Effector memory CD4-positive, alpha-beta T cell (primary cell): ENCODE measurements around the gene TMEM181.
"Not testable (repeated sequence)": the region's sequence is repeated elsewhere in the genome, so short reads cannot be mapped to it uniquely, and the experiment has no call there.

Source experiments
- DNase-seq, 3 donors: peaks; one replicate each; pipeline ENCODE4 v3.0.0-alpha.2; 2020
- H3K27ac ChIP-seq: 2 replicates; pipeline ENCODE4 v1.7.0; 2013; ENCODE audit warnings: mild to moderate bottlenecking, low read length, moderate library complexity; ENCODE audit not compliant: insufficient read depth, poor library complexity, severe bottlenecking
- H3K27me3 ChIP-seq: replicated peaks from 2 replicates; pipeline ENCODE4 v1.7.0; 2013; ENCODE audit warnings: mild to moderate bottlenecking, low read length; ENCODE audit not compliant: insufficient read depth, control insufficient read depth, poor library complexity, severe bottlenecking
- H3K36me3 ChIP-seq: 2 replicates; pipeline ENCODE4 v1.7.0; 2013; ENCODE audit warnings: mild to moderate bottlenecking, low read length, moderate library complexity; ENCODE audit not compliant: control insufficient read depth, insufficient read depth
- H3K4me1 ChIP-seq: 2 replicates; pipeline ENCODE4 v1.7.0; 2013; ENCODE audit warnings: low read length, mild to moderate bottlenecking; ENCODE audit not compliant: control insufficient read depth, insufficient read depth, poor library complexity, severe bottlenecking
- H3K4me3 ChIP-seq: 2 replicates; pipeline ENCODE4 v1.7.0; 2013; ENCODE audit warnings: low read length, low read depth, mild to moderate bottlenecking; ENCODE audit not compliant: insufficient read depth, poor library complexity, severe bottlenecking
- H3K9me3 ChIP-seq: 2 replicates; pipeline ENCODE4 v1.7.0; 2013; ENCODE audit warnings: mild to moderate bottlenecking, low read length, moderate library complexity; ENCODE audit not compliant: control insufficient read depth

TMEM181 gene

DNA sequence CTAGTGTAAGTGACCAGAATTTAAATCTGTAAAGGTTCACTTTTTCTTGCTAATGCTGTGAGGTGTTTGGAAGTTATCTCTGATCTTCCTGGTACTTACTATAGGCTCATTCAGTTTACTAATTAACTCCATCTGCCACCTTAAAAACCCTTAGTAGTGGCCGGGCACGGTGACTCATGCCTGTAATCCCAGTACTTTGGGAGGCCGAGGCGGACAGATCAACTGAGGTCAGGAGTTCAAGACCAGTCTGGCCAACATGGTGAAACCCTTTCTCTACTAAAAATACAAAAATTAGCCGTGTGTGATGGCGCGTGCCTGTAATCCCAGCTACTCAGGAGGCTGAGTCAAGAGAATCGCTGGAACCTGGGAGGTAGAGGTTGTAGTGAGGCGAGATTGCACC, 97.1 kb downstream of the TMEM181 start:
- H3K4me3 ChIP-seq, H3K36me3 ChIP-seq, H3K27me3 ChIP-seq, DNase-seq, H3K9me3 ChIP-seq, H3K27ac ChIP-seq: not testable (repeated sequence)
- peaks cover 40% of the 10 kb centered on the region for H3K4me1 ChIP-seq

DNA sequence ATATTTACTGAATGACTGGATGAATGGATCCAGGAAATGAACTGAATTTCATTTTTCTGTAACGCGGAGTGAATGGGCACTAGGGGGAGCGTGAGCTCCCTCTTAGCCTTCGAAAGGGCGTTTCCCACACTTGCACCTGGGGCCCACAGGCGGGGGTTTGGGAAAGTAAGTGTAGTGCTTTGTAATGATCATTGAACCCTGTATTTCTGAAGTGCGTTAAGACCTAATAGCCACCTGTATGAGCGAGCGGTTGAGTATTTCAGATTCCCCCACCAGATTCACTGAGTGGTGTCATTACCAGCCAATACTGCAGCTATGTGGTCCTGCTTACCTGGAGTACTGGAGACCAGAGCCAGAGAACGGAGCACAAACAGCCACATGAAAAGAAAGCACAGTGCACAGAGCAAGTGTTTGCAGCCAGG, 100.5 kb downstream of the TMEM181 start:
- DNase-seq = peak in 2 of 3 donors; percentile 13 to 24
- Histone ChIP-seq H3K9me3 (no peaks in the 10 kb centered on the region), H3K4me3 (no peak overlapping the region), H3K27me3 (no peaks in the 10 kb centered on the region), H3K27ac (no peak overlapping the region), H3K36me3 (peaks cover 26% of the 10 kb centered on the region), H3K4me1 (peaks cover 17% of the 10 kb centered on the region)

DNA sequence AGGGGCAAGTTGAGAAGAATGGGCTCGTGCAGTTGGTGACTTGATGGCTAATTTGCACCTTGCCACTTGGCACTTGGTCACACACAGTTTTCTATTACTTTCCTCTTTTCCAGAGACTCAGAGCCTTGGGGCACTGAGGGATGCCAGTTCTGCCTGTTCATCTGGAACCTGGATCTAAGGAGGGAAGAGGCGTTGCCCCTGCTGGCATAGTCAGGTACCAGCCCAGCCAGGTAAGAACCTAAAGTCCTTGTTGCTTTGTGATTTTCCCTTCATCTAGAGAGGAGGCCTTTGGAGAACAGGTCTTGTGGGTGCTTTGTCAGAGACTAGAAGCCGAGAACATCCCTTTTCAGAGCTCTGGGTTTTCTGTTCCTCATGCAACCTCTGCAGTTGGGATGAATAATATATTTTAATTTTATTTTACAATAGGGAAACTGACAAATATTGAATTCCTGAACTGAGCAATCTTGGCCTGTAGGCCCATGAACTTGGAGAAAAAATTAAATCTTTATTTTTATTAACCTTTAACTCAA, 101.3 kb downstream of the TMEM181 start:
- H3K4me3 ChIP-seq = no peak overlapping the region
- H3K27me3 ChIP-seq = no peaks in the 10 kb centered on the region
- peaks cover 8% of the 10 kb centered on the region for H3K4me1 ChIP-seq
- no peaks in the 10 kb centered on the region for H3K9me3 ChIP-seq
- H3K36me3 ChIP-seq = peaks cover 35% of the 10 kb centered on the region
- H3K27ac ChIP-seq = no peak overlapping the region
- no peak for DNase-seq

DNA sequence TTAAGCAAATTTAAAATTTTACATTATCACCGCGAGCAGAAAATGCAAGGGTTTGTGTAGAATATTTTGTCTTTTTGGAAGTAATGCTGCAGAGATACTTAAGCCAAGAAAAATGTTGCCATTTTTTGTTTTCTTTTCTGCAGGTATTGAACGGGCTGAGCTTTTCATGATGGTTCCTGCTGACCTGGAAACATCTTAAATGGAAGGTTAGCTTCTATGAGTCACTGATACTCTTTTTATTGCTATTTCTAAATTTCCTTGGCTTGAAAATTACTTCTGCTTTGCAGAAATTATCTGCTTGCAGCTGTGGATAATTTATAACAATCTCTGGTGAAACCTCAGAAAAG, 102.7 kb downstream of the TMEM181 start:
- Histone ChIP-seq H3K36me3 (peaks cover 48% of the 10 kb centered on the region), H3K27ac (no peak overlapping the region), H3K9me3 (no peaks in the 10 kb centered on the region), H3K4me3 (no peak overlapping the region), H3K4me1 (peaks cover 7% of the 10 kb centered on the region), H3K27me3 (no peaks in the 10 kb centered on the region)
- DNase-seq = no peak

DNA sequence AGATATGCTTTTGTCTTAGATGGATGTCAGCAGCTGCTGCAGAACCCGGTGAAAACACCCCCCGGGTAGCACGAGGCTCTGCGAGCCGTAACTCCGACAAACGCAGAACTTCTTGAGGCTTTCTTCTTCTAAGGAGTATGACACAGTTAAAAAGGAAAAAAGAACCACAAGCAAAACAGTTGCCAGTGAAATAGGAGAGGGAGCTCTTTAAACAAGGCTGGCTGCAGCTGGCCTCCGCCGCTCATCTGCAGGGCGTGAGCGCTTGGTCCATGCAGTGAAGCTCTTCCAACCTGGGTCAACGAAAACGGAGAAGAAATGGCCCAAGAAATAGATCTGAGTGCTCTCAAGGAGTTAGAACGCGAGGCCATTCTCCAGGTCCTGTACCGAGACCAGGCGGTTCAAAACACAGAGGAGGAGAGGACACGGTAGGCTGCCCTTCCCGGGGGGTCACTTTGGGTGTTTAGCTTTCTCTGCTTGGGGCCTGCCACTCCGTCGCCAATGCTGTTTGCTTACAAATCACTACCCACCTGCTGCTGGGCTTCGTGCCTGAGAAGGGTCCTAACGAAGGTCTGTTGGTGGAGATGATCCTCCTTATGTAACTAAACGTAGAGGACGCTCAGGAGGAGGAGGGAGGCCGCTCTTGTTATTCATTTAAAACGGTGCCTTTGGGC, 103.2 kb downstream of the TMEM181 start:
- peaks cover 7% of the 10 kb centered on the region for H3K4me1 ChIP-seq
- no peaks in the 10 kb centered on the region for H3K9me3 ChIP-seq
- H3K27me3 ChIP-seq = no peaks in the 10 kb centered on the region
- DNase-seq = no peak
- no peak overlapping the region for H3K4me3 ChIP-seq
- H3K36me3 ChIP-seq = peaks cover 51% of the 10 kb centered on the region
- H3K27ac ChIP-seq = no peak overlapping the region

DNA sequence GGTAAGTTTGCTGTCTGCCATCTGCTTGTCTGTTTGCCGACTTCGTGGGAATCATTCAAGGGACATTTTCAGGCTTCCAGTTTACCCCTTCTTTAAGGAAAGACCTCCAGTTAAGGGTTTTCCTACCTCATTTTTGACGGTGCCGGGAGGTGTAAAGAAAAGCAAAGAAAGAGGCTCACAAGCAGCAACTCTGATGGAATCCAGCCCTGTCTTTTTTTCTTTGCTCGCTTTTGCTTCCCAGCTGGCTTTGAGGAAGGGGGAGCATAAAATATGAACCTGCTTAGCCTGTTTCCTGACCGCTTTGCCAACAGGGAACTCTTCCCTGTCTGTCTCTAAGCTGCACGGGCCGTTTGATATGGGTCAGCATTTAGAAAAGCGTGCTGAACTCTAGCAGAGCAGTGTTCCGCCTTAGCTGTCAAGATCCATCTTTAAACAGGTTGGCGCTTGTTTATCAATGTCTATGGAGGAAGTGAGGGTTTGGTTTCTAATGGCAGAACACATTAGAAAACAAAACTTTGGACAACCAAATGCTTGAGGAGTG, 103.8 kb downstream of the TMEM181 start:
- Histone ChIP-seq H3K36me3 (peaks cover 55% of the 10 kb centered on the region), H3K4me3 (no peak overlapping the region), H3K9me3 (no peaks in the 10 kb centered on the region), H3K4me1 (peaks cover 7% of the 10 kb centered on the region), H3K27ac (no peak overlapping the region), H3K27me3 (no peaks in the 10 kb centered on the region)
- DNase-seq = no peak

DNA sequence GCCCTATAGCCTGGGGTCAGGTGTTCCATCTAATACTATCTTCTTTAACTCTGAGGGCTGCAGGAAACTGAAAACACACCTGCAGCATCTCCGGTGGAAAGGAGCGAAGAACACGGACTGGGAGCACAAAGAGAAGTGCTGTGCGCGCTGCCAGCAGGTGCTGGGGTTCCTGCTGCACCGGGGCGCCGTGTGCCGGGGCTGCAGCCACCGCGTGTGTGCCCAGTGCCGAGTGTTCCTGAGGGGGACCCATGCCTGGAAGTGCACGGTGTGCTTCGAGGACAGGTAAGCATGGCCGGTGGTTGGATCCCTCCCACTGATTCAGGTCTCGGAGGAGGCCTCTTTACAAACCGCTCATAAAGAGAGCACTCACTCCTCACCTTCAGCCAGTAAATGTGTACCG, 105.4 kb downstream of the TMEM181 start:
- no peak for DNase-seq
- Histone ChIP-seq H3K9me3 (no peaks in the 10 kb centered on the region), H3K27ac (no peak overlapping the region), H3K4me1 (peaks cover 4% of the 10 kb centered on the region), H3K27me3 (no peaks in the 10 kb centered on the region), H3K36me3 (peaks cover 57% of the 10 kb centered on the region), H3K4me3 (no peak overlapping the region)

DNA sequence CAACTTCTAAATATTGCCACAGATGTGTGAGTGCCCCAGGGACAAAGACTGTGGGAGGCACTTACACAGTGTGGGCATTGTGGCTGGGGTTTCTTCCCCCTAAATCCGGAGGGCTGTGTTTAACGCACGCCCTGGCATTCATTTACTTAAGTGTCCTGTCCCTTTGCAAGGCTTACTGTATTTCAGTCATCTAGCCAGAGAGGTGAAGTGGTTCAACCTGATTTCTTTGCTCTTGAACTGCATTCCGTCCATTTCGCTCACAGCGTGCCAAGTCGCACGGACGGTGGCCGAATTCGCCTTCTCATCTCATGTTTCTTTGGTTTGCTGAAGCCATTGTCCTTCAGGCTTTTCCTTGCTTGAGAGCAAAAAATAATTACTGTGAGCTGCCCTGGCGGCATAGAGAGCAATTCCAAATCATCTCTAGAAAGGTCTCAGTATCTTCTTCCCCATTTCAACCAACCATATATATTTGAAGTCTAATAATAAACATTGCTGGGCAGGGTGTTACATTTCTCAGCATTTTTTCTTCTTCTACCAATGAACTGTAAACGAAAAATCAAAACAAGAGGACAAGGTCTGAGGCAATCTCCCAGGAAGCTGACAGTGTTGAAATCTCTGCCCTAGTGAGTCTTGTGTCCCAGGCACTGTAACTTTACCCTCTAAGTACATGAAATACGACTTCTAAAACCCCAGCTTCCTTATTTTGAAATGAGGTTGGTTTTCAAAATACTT, 106.9 kb downstream of the TMEM181 start:
- no peak overlapping the region for H3K4me3 ChIP-seq
- H3K4me1 ChIP-seq = no peaks in the 10 kb centered on the region
- H3K9me3 ChIP-seq = no peaks in the 10 kb centered on the region
- peaks cover 54% of the 10 kb centered on the region for H3K36me3 ChIP-seq
- DNase-seq = no peak
- H3K27me3 ChIP-seq = no peaks in the 10 kb centered on the region
- no peak overlapping the region for H3K27ac ChIP-seq

DNA sequence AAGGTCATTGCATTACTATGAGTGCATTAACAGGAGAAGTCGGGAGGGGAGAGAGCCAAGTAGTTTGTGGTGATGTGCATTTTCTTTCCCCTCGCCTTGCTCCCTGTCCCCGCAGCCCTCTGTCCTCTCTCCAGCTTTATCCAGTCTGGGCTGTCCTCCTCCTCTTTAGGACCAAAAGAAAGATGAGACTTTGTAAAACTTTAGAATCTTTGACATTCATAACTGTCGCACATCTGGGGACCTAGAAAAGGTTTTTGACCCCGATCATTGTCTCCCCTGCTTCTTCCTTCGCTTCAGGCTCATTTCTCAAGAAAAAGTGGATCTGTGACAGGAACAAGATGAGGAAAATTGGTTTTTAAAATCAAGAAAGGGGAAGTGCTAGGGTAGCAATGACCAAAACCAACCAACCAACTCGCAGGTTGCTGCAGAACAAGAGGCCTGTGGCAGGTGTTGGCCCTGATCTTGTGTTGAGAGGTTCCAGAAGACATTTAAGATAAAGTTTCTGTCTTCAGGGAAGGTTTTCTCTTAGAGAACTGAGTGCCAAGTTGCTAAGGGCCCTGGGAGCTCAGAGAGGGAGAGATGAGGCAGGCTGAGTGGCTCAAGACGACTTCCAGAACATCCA, 107.6 kb downstream of the TMEM181 start:
- DNase-seq = no peak
- Histone ChIP-seq H3K4me1 (no peaks in the 10 kb centered on the region), H3K36me3 (peaks cover 54% of the 10 kb centered on the region), H3K27ac (no peak overlapping the region), H3K4me3 (no peak overlapping the region), H3K9me3 (no peaks in the 10 kb centered on the region), H3K27me3 (no peaks in the 10 kb centered on the region)

DNA sequence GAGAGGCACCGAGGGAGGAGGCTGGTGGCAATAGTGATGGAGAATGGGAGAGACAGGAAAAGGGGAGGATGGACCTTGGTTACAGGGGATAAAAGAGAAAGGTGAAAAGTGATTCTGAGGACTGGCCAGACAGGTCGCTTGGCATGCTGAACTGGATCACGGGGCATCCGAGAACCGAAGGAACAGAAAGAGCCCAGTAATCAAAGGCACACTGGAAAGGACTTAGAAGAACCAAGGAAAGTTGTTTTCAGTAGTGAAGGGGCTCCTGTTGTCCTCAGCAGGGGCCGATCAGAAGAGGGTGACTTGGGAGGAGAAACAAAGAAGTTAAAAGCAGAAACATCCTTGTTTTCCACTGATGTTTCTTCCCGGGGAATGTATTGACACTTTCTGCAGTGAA, 108.8 kb downstream of the TMEM181 start:
- Histone ChIP-seq H3K36me3 (peaks cover 44% of the 10 kb centered on the region), H3K4me3 (no peak overlapping the region), H3K4me1 (no peaks in the 10 kb centered on the region), H3K9me3 (no peaks in the 10 kb centered on the region), H3K27ac (no peak overlapping the region), H3K27me3 (no peaks in the 10 kb centered on the region)
- no peak for DNase-seq
